SK-N-SH treated with all-trans-retinoic acid at 6 μM for 48 hours (cell line): ENCODE measurements around the gene OTX2.

Experiments used
- ARNTL ChIP-seq: fragments of 450-650 bp; formaldehyde crosslinking; IDR thresholded peaks from 2 replicates; pipeline ENCODE4 v1.5.0; 2020; ENCODE audit warnings: low read depth, mild to moderate bottlenecking, moderate library complexity, borderline replicate concordance
- BACH2 ChIP-seq: fragments of 250-450 bp; sonication (Bioruptor Pico); IDR thresholded peaks from 2 replicates; pipeline ENCODE4 v1.9.0; 2021; ENCODE audit warnings: mild to moderate bottlenecking, borderline replicate concordance
- CREB5 ChIP-seq: fragments of 250-450 bp; sonication (Bioruptor Pico); IDR thresholded peaks from 2 replicates; pipeline ENCODE4 v1.5.1; 2020; ENCODE audit warnings: low read depth, mild to moderate bottlenecking, moderate library complexity
- ESRRG ChIP-seq: fragments of 250-450 bp; sonication (Bioruptor Pico); IDR thresholded peaks from 2 replicates; pipeline ENCODE4 v1.6.1; 2021; ENCODE audit warnings: mild to moderate bottlenecking
- PATZ1 ChIP-seq: fragments of 250-450 bp; sonication (Bioruptor Pico); IDR thresholded peaks from 2 replicates; pipeline ENCODE4 v1.8.0; 2020; ENCODE audit warnings: mild to moderate bottlenecking, moderate library complexity, borderline replicate concordance
- RARB ChIP-seq: fragments of 250-450 bp; sonication (Bioruptor Pico); IDR thresholded peaks from 2 replicates; pipeline ENCODE4 v1.8.0; 2021; ENCODE audit warnings: mild to moderate bottlenecking, moderate library complexity
- SNAI2 ChIP-seq: fragments of 250-450 bp; sonication (Bioruptor Pico); IDR thresholded peaks from 2 replicates; pipeline ENCODE4 v1.5.0; 2020; ENCODE audit warnings: mild to moderate bottlenecking, moderate library complexity
- ZC3H10 ChIP-seq: fragments of 250-450 bp; sonication (Bioruptor Pico); IDR thresholded peaks from 2 replicates; pipeline ENCODE4 v1.5.1; 2021; ENCODE audit warnings: mild to moderate bottlenecking, moderate library complexity
- ZFP3 ChIP-seq: fragments of 250-450 bp; sonication (Bioruptor Pico); IDR thresholded peaks from 2 replicates; pipeline ENCODE4 v1.5.0; 2020; ENCODE audit warnings: mild to moderate bottlenecking, moderate library complexity
- ZFP30 ChIP-seq: fragments of 450-650 bp; formaldehyde crosslinking; IDR thresholded peaks from 2 replicates; pipeline ENCODE4 v1.5.0; 2022; ENCODE audit warnings: mild to moderate bottlenecking, moderate library complexity
- ZNF8 ChIP-seq: fragments of 450-650 bp; formaldehyde crosslinking; IDR thresholded peaks from 2 replicates; pipeline ENCODE4 v1.5.0; 2020; ENCODE audit warnings: mild to moderate bottlenecking, moderate library complexity

DNA sequence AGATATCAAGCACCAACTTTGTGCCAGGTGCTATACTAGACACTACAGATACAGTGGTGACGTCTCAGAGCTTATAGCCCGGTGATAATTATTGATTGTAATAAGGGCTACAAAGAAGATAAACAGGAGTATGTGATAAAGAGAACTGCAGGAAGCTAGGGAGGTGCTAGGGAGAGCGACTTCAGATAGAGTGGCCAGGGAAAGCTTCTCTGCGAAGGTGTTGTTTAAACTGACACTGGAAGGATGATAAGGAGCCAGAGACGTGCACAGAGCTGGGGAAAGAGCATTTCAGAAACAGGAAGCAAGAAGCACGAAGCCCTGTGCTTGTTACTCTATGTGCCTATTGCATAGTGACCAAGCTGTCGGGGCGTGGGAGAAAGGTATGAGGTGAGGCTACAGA is 48.1 kb upstream of the OTX2 start:
- TF ChIP-seq ZFP30 (CRISPR knock-in tag) (no peak), BACH2 (CRISPR knock-in tag) (no peak), ZFP3 (no peak), ZC3H10 (no peak), ESRRG (no peak), PATZ1 (CRISPR knock-in tag) (no peak), CREB5 (CRISPR knock-in tag) (no peak), RARB (CRISPR knock-in tag) (no peak), ZNF8 (CRISPR knock-in tag) (no peak), ARNTL (CRISPR knock-in tag) (no peak), SNAI2 (CRISPR knock-in tag) (no peak)
